ENCODE data around the gene SHOX.
"Not testable (repeated sequence)": the region's sequence is repeated elsewhere in the genome, so short reads cannot be mapped to it uniquely, and the experiment has no call there.

DNA sequence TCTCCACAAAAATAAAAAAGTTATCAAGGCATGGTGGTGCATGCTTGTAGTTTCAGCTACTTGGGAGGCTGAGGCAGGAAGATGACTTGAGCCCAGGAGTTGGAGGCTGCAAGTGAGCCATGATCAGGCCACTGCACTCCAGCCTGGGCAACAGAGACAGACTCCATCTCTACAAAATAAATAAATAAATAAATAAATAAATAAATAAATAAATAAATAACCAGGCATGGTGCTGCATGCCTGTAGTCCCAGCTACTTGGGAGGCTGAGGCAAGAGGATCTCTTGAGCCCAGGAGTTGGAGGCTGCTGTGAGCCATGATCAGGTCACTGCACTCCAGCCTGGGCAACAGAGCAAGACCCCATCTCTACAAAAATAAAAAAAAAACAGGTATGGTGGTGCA, 26.0 kb upstream of the SHOX start:
- not testable (repeated sequence) for TF ChIP-seq ELF1 (IDR thresholded peaks at IDR 0.05; ENCODE audit: borderline replicate concordance, low read depth); JUND (IDR thresholded peaks at IDR 0.05)
